Transverse colon (tissue), 4 donors: ENCODE results near the gene PDE4C. TPM values are rescaled to one million over a fixed set of nuclear protein-coding genes. Genes with fewer than 3 reads are reported as not detected.

Experiments
- DNase-seq: peaks from one replicate; pipeline ENCODE4 v3.0.0-alpha.2; 2019
- H3K27ac ChIP-seq, 4 donors: fragments of 200-600 bp; sonication (generic); 2 replicates each; pipeline ENCODE4 v1.5.1; 2016 to 2018; ENCODE audit warnings: inconsistent platforms in 4 of 4
- H3K27me3 ChIP-seq: fragments of 200-600 bp; sonication (generic); 2 replicates; pipeline ENCODE4 v1.5.1; 2017; ENCODE audit warnings: inconsistent platforms
- H3K36me3 ChIP-seq, 4 donors: fragments of 200-600 bp; sonication (generic); 2 replicates each; pipeline ENCODE4 v1.5.1; 2017 to 2019; ENCODE audit warnings: inconsistent platforms in 4 of 4
- H3K4me1 ChIP-seq, 4 donors: fragments of 200-600 bp; sonication (generic); 2 replicates each; pipeline ENCODE4 v1.5.1; 2017 to 2020; ENCODE audit warnings: inconsistent platforms in 4 of 4
- H3K4me3 ChIP-seq, 4 donors: fragments of 200-600 bp; sonication (generic); 1 replicate in 1 of 4; 2 replicates in 3 of 4; pipeline versions ENCODE4 v1.5.1 to v1.6.1; 2017 to 2019; ENCODE audit warnings: inconsistent platforms in 4 of 4
- H3K9me3 ChIP-seq, 2 donors: fragments of 200-600 bp; sonication (generic); 2 replicates each; pipeline ENCODE4 v1.5.1; 2017 to 2019; ENCODE audit warnings: inconsistent platforms in 2 of 2
- EP300 ChIP-seq: sonication (generic); formaldehyde crosslinking; IDR thresholded peaks from one replicate; pipeline ENCODE4 v1.6.1; 2017; ENCODE audit warnings: antibody characterized with exemption, low read depth
- POLR2A ChIP-seq: fragments of 450-650 bp; IDR thresholded peaks from one replicate; pipeline ENCODE4 v1.6.1; 2016; ENCODE audit warnings: antibody characterized with exemption, mild to moderate bottlenecking, moderate library complexity
- POLR2AphosphoS5 ChIP-seq, 3 donors: sonication (generic); formaldehyde crosslinking; IDR thresholded peaks; one replicate each; pipeline ENCODE4 v1.6.1; 2016; ENCODE audit warnings: antibody characterized with exemption in 3 of 3
- WGBS, 2 donors: methylation state at CpG; one replicate each; pipeline ENCODE4 v1.1.5; 2018; ENCODE audit warnings: low coverage in 1 of 2; 5-methylcytosine and 5-hydroxymethylcytosine counted together
- in situ Hi-C, 4 donors: fragments of 200-750 bp; cut with MboI; loops; one replicate each; pipeline versions ENCODE4 v1.15.0 to v1.15.1; 2017; ENCODE audit warnings: low sequenced_read_pairs in 3 of 4, low pct_ligation_motif_present in 1 of 4, low pct_unique_long_range_greater_than_20kb in 1 of 4
- intact Hi-C: fragments of 100-400 bp; cut with DNase I; formaldehyde crosslinking; loops from one replicate; pipeline ENCODE4 v1.15.1; 2023; ENCODE audit warnings: low total_unique reads
- total RNA-seq, 4 donors: library from RNA; depleted of rRNA; stranded (reverse); fragments of >200 nt; gene quantifications; one replicate each; pipeline ENCODE4 v1.1.0, GENCODE V29; 2016
- TF ChIP-seq, protein P1 (sequence below), 5 experiments: fragments of 200-600 bp in 3 of 5; fragments of 450-650 bp in 2 of 5; sonication (generic) in 3 of 5; IDR thresholded peaks; 1 replicate in 2 of 5; 2 replicates in 3 of 5; pipeline ENCODE4 v1.5.1; 2016 to 2017; ENCODE audit warnings: antibody characterized with exemption in 5 of 5, inconsistent platforms in 3 of 5, mild to moderate bottlenecking in 2 of 5, moderate library complexity in 1 of 5

The PDE4C gene
- total RNA-seq, 4 donors from 2014 or later = 3.0 to 18.3 (median 7.7) TPM

DNA sequence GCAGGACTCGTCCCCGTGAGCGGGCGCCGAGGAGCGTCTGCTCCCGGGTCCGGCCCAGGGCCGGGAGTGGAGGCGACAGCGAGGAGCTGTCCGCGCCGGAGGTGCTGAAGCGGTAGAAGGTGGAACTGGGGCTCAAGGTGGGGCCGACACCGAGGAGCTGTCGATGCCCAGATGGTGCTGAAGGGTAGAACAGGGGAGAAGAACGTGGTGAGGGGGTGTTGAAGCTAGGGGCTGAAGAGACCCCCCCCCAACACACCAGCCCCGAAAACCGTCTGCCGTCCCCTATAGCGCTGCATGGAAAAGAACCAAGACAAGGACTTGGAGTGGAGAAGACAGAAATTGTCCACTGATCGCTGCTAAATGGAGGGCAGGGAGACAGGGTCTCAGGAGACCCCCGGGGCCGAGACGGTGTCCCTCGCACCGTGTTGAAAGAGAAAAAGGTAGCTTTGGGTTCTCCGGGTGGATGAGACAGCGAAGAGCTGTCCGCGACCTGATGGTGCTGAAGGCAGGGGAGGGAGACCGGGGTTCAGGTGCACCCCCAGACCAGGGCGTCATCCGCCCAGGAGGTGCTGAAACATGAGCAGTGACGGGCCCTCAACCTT lies 7.1 kb upstream of the PDE4C start:
- intact Hi-C loops = no loop called here

DNA sequence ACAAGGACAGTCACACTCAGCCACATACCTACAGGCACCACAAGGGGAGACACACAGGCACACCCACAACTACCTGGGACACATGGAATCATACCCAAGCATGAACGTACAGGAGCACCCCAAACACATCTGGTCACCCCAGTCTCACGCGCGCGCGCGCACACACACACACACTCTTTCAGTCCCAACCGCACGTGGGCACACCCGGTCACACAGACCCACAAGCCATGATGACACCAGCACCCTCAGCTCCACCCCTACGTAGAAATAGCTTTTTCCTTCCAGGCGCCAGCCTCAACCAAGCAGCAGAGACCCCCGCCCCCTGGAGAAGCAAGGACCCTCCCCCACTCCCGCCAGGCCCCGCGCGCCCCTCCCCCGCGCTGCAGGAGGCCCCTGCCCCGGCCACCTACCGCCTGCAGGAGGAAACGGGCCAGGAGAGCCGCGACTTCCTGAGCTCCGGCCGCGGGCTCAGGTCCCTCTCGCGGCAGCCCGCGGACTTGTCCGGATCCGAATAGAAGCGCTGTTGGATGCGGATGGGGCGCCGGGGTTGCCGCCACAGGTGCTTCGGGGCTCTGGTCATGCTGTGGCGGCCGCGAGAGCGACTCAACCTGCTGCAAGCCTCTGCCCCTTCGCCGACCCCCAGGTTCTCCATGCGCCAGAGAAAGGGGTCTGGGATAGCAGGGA lies 6.4 kb upstream of the PDE4C start:
- Histone ChIP-seq H3K4me1 (peaks cover 0 to 3% (median 0%) of the 10 kb centered on the region in 4 donors), H3K4me3 (no peak overlapping the region), H3K9me3 (peaks cover 4 to 7% of the 10 kb centered on the region in 2 donors), H3K27me3 (peaks cover 75% of the 10 kb centered on the region), H3K27ac (no peak overlapping the region), H3K36me3 (no peaks in the 10 kb centered on the region)
- intact Hi-C loops = no loop called here
- no peak for DNase-seq
- in situ Hi-C loops = no loop called here
- TF ChIP-seq POLR2AphosphoS5 (IDR thresholded peaks at IDR 0.05) (no peak), EP300 (no peak), POLR2A (no peak)
- TF ChIP-seq, protein P1, sequence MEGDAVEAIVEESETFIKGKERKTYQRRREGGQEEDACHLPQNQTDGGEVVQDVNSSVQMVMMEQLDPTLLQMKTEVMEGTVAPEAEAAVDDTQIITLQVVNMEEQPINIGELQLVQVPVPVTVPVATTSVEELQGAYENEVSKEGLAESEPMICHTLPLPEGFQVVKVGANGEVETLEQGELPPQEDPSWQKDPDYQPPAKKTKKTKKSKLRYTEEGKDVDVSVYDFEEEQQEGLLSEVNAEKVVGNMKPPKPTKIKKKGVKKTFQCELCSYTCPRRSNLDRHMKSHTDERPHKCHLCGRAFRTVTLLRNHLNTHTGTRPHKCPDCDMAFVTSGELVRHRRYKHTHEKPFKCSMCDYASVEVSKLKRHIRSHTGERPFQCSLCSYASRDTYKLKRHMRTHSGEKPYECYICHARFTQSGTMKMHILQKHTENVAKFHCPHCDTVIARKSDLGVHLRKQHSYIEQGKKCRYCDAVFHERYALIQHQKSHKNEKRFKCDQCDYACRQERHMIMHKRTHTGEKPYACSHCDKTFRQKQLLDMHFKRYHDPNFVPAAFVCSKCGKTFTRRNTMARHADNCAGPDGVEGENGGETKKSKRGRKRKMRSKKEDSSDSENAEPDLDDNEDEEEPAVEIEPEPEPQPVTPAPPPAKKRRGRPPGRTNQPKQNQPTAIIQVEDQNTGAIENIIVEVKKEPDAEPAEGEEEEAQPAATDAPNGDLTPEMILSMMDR (IDR thresholded peaks at IDR 0.05) = no peak
- WGBS, 2 donors = 9 to 20% methylated on average over 1 to 46 of the region's 46 CpGs

More for the DNA sequence above, 7.1 kb upstream of the PDE4C start:
- Histone ChIP-seq H3K9me3 (peaks cover 4 to 7% of the 10 kb centered on the region in 2 donors), H3K4me3 (no peak overlapping the region), H3K36me3 (no peaks in the 10 kb centered on the region), H3K27ac (no peak overlapping the region), H3K27me3 (peaks cover 69% of the 10 kb centered on the region), H3K4me1 (peaks cover 0 to 3% (median 0%) of the 10 kb centered on the region in 4 donors)
- no peak for TF ChIP-seq POLR2A
- TF ChIP-seq EP300 = no peak
- TF ChIP-seq, protein P1 (IDR thresholded peaks at IDR 0.05) = no peak
- no peak for TF ChIP-seq POLR2AphosphoS5 (IDR thresholded peaks at IDR 0.05)
- in situ Hi-C loops = no loop called here
- DNase-seq = peak; percentile 38
- 32% methylated on average over 37 of the region's 37 CpGs; no CpG with 5 or more reads in 1 of the 2 donors for WGBS, 2 donors

DNA sequence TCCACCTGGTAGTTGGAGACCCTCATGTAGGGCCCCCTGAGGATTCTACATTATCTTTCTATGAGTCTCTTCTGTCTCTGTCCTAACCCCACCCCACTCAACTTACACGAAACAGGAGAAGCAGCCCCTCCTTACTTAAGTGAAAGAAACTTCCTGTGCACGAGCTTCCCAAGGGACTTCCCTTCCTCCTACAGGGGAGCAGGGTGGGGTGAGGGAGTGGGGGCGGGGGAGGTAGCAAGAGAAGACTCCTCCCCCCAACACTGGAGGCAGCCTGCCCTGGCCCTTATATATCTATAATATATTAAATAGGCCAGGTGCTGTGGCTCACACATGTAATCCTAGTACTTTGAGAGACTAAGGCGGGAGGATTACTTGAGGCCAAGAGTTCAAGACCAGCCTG lies 5.5 kb upstream of the PDE4C start:
- in situ Hi-C loops (no loop called here), intact Hi-C loops (no loop called here)
- TF ChIP-seq POLR2AphosphoS5 (IDR thresholded peaks at IDR 0.05) = no peak
- TF ChIP-seq, protein P1 (IDR thresholded peaks at IDR 0.05) = no peak
- no peak for TF ChIP-seq EP300
- TF ChIP-seq POLR2A = no peak

DNA sequence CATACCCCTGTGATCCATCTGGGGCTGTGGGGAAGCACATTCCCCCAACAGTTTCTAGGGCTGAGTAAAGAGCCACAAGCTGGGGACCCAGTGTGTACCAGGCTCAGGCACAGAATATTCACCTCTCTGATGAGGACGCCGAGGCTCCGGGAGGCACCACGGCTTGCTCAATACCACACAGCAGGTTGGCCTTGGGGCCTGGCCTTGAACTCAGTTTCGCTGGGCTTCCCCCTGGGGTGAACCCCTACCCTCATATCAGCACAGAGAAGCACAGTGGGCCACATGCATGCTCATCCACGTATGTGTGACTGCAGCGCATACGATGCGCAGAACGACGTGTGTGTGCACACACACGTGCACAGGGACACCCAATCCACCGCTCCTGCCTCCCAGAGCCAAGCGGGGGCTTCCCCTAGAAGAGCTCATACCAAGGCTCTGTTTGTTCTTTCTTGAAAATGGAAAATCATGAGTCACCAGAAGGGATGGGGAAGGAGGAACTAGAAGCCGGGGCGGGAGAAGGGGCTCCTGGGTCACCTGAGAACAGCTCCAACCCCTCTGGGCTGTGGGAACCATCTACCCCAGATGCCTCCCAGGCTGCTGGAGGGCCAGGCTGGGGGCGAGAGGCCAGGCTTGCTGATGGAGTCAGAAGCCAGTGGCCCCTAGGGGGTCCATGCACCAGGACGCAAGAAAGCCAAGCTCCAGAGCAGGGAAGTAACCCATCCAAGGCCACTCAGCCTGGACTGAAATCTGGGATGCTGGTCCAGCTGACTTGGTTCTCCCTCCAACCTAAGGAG lies 4.9 kb upstream of the PDE4C start:
- WGBS, 2 donors = 66% methylated on average over 18 of the region's 18 CpGs; no CpG with 5 or more reads in 1 of the 2 donors
- TF ChIP-seq, protein P1 (IDR thresholded peaks at IDR 0.05) = no peak
- TF ChIP-seq POLR2A = no peak
- TF ChIP-seq EP300 = no peak
- TF ChIP-seq POLR2AphosphoS5 (IDR thresholded peaks at IDR 0.05) = no peak
- Histone ChIP-seq H3K4me1 (peaks cover 0 to 6% (median 4%) of the 10 kb centered on the region in 4 donors), H3K27me3 (peaks cover 91% of the 10 kb centered on the region), H3K4me3 (no peak overlapping the region), H3K27ac (no peak overlapping the region), H3K36me3 (no peaks in the 10 kb centered on the region), H3K9me3 (peaks cover 4 to 7% of the 10 kb centered on the region in 2 donors)
- intact Hi-C loops = no loop called here
- in situ Hi-C loops = no loop called here
- DNase-seq = no peak

More for the DNA sequence above, 5.5 kb upstream of the PDE4C start:
- 35 to 50% methylated on average over 2 to 4 of the region's 4 CpGs for WGBS, 2 donors
- H3K9me3 ChIP-seq = peaks cover 4 to 7% of the 10 kb centered on the region in 2 donors
- H3K4me1 ChIP-seq = peaks cover 0 to 3% (median 0%) of the 10 kb centered on the region in 4 donors
- H3K4me3 ChIP-seq = no peak overlapping the region
- DNase-seq = no peak
- no peak overlapping the region for H3K27ac ChIP-seq
- H3K27me3 ChIP-seq = peaks cover 84% of the 10 kb centered on the region
- no peaks in the 10 kb centered on the region for H3K36me3 ChIP-seq
